ENCODE measurements around the gene NTHL1.

DNA sequence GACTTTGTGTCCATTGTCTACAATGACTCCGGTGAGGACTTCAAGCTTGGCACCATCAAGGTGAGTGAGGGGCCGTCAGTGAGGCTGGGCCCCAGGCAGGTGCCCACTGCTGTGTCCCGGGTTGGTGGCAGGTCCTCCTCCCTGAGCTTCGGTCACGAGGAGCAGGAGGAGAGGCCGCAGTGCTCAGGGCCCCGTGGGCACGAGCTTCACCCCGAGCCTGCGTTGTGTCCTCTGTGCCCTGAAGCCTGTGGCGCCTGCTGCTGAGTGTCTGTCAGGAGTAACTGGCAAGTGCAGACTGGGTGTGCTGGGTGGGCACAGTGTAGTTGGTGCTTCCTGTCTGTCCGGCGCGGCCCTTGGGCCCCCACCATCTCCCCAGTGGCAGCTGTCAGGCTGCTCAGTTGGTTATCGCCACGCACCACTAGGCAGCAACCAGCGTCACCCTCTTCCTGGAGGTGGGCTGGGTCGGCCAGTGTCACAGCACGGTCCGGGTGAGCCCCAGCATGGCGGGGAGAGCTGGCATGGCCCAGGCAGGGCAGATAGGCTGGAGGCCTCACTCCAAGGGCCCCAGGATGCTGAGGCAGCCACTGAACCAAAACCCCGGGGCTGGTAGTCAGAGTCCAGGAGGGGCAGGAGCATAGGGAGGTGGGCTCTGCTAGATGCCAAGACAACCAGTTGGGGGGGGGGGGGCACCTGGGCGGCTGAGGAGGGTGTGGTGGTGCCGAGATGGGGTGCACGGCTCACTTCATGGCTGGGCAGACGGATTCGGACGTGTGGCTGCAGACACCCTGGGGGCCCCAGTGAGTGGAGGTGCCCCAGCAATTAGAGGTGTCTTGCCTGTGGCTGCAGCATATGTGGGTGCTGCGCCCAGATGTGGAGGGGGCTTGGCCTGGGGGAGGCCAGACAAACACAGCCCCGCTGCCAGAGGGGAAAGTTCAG lies 39.4 kb upstream of the NTHL1 start:
- TF ChIP-seq, protein P1, sequence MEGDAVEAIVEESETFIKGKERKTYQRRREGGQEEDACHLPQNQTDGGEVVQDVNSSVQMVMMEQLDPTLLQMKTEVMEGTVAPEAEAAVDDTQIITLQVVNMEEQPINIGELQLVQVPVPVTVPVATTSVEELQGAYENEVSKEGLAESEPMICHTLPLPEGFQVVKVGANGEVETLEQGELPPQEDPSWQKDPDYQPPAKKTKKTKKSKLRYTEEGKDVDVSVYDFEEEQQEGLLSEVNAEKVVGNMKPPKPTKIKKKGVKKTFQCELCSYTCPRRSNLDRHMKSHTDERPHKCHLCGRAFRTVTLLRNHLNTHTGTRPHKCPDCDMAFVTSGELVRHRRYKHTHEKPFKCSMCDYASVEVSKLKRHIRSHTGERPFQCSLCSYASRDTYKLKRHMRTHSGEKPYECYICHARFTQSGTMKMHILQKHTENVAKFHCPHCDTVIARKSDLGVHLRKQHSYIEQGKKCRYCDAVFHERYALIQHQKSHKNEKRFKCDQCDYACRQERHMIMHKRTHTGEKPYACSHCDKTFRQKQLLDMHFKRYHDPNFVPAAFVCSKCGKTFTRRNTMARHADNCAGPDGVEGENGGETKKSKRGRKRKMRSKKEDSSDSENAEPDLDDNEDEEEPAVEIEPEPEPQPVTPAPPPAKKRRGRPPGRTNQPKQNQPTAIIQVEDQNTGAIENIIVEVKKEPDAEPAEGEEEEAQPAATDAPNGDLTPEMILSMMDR (IDR thresholded peaks at IDR 0.05; ENCODE audit: low read depth, low read length, poor library complexity, severe bottlenecking): no peak
- TF ChIP-seq EZH2phosphoT487 (IDR thresholded peaks at IDR 0.05; ENCODE audit: borderline replicate concordance, low read length): no peak

Data from DOHH2 (cell line).